Activated CD8-positive, alpha-beta memory T cell treated with anti-CD3 and anti-CD28 coated beads for 24 hours (primary cell): ENCODE results near the gene BEGAIN.
A peak's percentile ranks its signal among the peaks of the same experiment; 100 is the strongest.

Experiments used
- DNase-seq: peaks from one replicate; pipeline ENCODE4 v3.0.0-alpha.2; 2020

BEGAIN gene

GRCh38 chr14:100599981-100600380 is 12.8 kb upstream of the BEGAIN start:
- DNase-seq, result no peak

- DNase-seq, result no peak
These were observed 7.4 kb upstream of the BEGAIN start for GRCh38 chr14:100594625-100594951.

DNA sequence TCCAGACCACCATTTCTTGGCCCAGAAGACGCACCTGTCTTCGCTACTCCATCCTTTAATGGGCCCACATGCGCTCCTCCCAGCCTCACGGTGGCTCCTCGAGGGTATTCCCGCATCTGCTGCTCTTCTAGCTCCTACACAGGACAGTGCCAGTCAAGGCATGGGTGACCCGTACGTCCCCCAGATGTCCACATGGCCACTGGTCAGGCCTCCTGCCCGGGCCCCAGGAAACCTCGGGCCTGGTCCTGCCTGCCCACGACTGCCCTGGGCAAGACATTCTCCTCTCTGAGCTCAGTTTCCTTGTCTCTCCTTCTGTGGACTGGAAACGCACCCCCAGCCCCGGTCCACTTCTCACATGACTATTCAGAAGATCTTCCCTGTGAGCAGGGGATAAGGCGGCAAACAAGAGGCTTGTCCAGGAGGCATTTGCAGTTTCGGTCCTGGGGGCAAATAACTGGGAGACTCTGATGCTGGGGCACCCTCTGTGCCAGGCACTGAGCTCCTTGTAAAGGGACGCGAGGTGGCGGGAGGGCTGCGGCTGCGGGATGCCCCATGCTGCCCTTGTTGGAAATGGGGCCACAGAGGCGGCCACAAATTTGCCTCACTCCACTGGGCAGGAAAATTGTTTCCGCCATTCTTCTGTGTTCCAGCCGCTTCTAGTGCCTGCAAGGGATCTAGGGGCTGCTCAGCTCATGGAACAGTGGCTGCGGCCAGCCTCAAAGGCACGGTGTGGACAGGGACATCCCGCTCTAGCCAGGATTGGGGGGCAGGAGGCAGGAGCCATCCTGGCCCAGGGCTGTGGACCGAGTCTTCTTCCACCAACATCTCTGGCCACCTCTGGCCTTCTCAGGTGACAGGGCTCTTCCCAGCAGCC is 6.8 kb upstream of the BEGAIN start:
- no peak for DNase-seq

DNA sequence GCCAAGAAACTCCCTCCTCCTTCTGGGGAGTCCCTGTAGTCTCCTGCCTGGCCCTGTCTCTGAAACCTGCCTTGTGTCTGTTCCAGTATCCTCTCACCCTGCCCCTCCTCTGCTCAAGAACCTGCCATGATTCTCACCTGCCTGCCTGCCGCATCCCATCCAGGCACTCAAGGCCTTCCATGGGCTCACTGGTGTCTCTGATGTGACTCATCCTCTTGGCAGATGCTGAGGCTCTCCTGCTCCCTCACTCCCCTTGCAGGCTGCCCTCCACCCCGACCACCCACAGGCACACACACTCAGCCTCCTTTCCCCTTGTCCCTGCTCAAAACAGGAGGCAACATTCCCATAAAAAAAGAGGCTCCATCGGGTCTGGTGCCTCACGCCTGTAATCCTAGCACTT is 5.8 kb upstream of the BEGAIN start:
- DNase-seq, result no peak

DNA sequence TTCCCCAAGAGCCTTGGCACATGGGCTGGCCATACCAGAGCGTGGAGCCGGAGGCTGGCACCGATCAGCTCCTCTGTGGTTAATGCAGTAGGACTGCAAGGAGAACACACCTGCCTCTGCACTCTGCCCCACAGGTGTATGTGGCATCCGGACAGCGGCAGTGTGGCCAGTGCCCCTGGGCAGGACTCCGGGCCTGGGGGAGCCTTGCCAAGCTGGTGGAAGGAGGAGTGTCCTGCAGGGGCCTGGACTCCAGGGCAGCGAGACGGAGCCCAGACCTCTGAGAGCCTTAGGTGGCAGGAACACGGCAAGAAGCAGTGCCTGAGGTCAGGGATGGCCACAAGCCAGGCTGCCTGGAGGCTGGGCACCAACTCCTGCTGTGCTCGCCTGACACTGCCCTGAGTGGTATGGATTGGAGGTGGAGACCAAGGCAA is 5.3 kb upstream of the BEGAIN start:
- DNase-seq, result no peak

GRCh38 chr14:100591453-100592371 is 4.5 kb upstream of the BEGAIN start:
- no peak for DNase-seq

- DNase-seq, result no peak
These were observed 3.7 kb upstream of the BEGAIN start for GRCh38 chr14:100590726-100591452.

GRCh38 chr14:100589760-100590469 is 2.7 kb upstream of the BEGAIN start:
- no peak for DNase-seq

DNA sequence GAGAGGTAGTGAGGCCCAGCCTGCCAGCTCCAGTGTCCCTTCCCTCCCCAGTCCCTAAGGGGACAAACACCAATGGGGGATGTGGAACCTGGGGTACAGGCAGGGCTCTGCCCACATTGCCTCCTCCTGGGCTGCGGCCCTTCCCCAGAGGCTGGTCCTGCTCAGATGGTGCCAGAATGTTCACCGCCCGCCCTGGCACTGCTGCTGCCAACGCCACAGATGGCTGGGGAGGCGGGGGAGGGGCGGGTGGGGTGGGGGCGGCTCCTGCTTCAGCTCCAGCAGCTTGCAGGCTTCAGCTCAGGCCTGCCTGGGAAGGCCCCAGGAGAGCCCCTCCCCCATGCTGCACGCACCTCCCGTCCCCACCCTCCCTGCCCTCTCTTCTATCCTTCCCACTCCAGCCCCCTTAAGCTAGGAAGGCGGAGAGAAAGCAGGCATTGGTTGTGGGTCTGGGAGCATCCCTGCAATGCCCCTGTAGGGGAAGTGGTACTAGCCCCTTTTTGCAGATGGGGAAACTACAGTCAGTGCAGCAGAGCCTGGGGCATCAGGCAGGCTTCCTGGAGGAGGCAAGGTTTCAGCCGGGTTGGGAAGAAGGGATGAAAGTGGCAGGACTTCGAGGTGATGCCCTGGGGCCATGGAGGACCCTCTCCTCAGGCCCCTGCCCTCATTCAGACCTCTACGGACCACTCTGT is 2.0 kb upstream of the BEGAIN start:
- DNase-seq, result no peak

GRCh38 chr14:100588671-100589070 is 1.5 kb upstream of the BEGAIN start:
- DNase-seq, result no peak

DNA sequence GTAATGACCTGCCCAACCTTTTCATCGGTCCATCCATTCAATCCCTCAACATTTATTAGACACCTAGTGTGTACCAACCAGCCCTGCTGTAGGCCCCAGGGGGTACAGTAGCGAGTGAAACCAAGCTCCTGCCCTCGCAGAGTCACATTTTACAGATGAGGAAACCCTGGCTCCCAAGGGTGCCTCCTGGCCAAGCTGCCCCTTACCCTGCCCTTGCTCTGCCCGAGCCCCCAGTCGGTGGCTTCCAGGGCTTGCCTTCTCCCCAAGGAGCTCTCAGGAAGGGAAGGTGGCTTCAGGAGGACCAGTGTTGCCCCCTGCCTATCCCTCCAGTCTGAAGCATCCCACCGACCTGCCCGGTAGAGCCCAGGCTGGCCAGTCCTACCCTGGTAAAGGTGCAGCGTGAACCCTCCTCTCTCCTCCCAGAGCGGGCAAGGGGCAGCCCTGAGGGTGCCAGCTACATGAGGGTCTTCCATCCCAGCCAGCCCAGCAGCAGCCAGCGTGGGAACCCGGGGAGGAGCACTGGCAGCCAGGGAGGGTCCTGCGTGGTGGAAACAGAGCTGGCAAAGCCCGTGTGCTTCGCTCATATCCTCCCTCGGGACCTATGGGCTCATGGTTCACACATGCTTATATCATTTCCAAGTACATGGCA is 670 bp upstream of the BEGAIN start:
- no peak for DNase-seq

DNA sequence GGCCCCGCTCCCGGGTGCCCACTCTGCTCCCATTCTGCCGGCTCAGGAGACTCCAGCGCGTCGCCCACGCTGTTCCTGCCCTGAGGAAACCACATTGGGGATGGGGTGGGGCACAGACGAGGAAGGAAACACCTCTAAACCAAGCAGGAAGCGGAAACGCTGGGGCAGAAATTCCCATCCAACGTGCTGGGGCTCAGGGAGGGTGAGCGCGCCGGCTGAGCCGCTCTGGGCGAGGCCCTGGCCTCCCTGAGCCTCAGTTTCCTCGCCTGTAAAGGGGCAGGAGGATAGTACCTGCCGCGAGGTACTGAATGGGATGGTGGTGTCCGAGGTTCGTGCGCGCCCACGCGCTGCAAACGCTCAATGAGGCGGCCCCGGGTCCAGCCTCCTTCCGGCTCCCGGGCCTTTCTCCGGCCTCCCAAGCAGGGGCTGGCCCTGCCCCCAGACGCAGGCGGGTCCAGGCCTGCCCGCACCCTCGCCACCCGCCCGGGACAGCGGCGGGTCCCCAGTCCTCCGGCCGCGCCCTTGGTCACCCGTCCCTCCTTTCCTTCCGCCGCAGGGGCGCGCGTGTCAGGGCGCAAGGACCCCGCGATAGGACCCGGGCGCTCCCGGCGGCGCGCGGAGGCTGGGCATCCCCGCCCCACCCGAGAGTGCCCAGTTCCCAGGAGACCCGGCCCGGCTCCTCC is 673 bp downstream of the BEGAIN start:
- DNase-seq, result peak; percentile 64

GRCh38 chr14:100586153-100586402 is 1.1 kb downstream of the BEGAIN start:
- DNase-seq, result no peak

GRCh38 chr14:100585448-100586152 is 1.6 kb downstream of the BEGAIN start:
- no peak for DNase-seq

GRCh38 chr14:100584056-100585031 is 2.9 kb downstream of the BEGAIN start:
- no peak for DNase-seq

- DNase-seq, result no peak
These were observed 4.0 kb downstream of the BEGAIN start for GRCh38 chr14:100583245-100583644.

DNA sequence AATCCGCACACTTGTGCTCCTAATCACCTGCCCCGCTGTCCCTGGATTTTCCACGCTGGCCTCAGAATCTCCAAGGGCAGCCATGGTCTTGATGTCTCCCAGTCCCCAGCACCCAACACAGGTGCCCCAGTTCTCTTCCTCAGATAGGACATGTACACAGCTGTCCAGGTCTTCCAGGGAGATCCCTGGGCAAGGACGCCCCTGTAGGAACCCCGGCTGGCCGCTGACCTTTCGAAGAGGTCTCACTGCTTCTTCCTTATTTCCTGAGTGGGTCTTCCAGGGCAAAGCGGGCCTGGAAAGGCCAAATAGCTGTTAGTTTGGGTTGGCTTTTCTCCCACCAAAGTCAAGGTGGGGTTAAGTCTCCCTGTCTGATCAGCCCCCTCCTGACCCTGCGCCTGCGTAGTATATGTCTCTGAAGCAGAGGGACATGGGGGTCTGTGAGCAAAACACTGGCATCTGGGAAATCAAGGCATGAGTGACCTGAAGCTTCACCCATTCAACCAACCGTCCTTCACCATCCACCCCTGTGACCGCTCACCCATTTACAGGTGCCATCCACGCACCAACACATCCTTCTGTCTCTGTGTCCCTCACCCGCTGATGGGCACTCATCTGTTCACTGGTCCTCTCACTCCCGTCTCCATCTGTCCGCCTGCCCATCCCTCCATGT is 4.6 kb downstream of the BEGAIN start:
- DNase-seq, result no peak
